H1 (cell line): ENCODE data around the gene LPO.

Source experiments
- CEBPB ChIP-seq: IDR thresholded peaks from 2 replicates; pipeline ENCODE4 v1.6.1; 2012; ENCODE audit warnings: low read depth, low read length
- CTCF ChIP-seq, 3 experiments: IDR thresholded peaks; 1 replicate in 2 of 3; 2 replicates in 1 of 3; pipeline versions ENCODE4 v1.5.1 to v1.6.1; 2011; ENCODE audit warnings: low read length in 3 of 3, mild to moderate bottlenecking in 3 of 3, inconsistent platforms in 2 of 3, low read depth in 1 of 3, moderate library complexity in 1 of 3; ENCODE audit not compliant: insufficient read depth in 1 of 3; ENCODE audit errors: control extremely low read depth in 1 of 3
- EP300 ChIP-seq, 2 experiments: IDR thresholded peaks; 1 replicate in 1 of 2; 2 replicates in 1 of 2; pipeline ENCODE4 v1.6.1; 2011 to 2012; ENCODE audit warnings: low read depth in 2 of 2, low read length in 2 of 2, mild to moderate bottlenecking in 2 of 2, borderline replicate concordance in 1 of 2, inconsistent platforms in 1 of 2, moderate library complexity in 1 of 2
- KDM4A ChIP-seq: IDR thresholded peaks from one replicate; pipeline ENCODE4 v1.7.1; 2012; ENCODE audit warnings: low read depth, mild to moderate bottlenecking, moderate library complexity, low read length, inconsistent platforms; ENCODE audit not compliant: severe bottlenecking
- POLR2A ChIP-seq, 2 experiments: IDR thresholded peaks; 1 replicate in 1 of 2; 2 replicates in 1 of 2; pipeline ENCODE4 v1.6.1; 2011; ENCODE audit warnings: low read depth in 2 of 2, low read length in 2 of 2, mild to moderate bottlenecking in 2 of 2; ENCODE audit errors: control extremely low read depth in 1 of 2

- TF ChIP-seq POLR2A (IDR thresholded peaks at IDR 0.05; ENCODE audit: control extremely low read depth in 1 of 2, low read depth in 2 of 2, low read length in 2 of 2) (no peak), EP300 (IDR thresholded peaks at IDR 0.05; ENCODE audit: borderline replicate concordance in 1 of 2, low read depth in 2 of 2, low read length in 2 of 2) (no peak), CTCF (IDR thresholded peaks at IDR 0.05; ENCODE audit: control extremely low read depth in 1 of 3, insufficient read depth in 1 of 3, low read depth in 1 of 3, low read length in 3 of 3) (no peak), CEBPB (no peak), KDM4A (no peak)
Observed at GRCh38 chr17:58268774-58269556, 30.6 kb downstream of the LPO start.
